Sigmoid colon (tissue), 4 donors: Measurements from ENCODE around the gene RNF215.

Experiments used
- POLR2A ChIP-seq, 2 donors: fragments of 450-650 bp; IDR thresholded peaks; one replicate each; pipeline ENCODE4 v1.6.1; 2016; ENCODE audit warnings: antibody characterized with exemption in 2 of 2, mild to moderate bottlenecking in 2 of 2, moderate library complexity in 2 of 2
- POLR2AphosphoS5 ChIP-seq, 4 donors: sonication (generic); formaldehyde crosslinking; IDR thresholded peaks; one replicate each; pipeline ENCODE4 v1.6.1; 2017; ENCODE audit warnings: antibody characterized with exemption in 4 of 4
- TF ChIP-seq, protein P1 (sequence below), 4 experiments: fragments of 450-650 bp in 3 of 4; fragments of 200-600 bp in 1 of 4; IDR thresholded peaks; one replicate each; pipeline ENCODE4 v1.5.1; 2016 to 2019; ENCODE audit warnings: antibody characterized with exemption in 4 of 4, mild to moderate bottlenecking in 3 of 4, moderate library complexity in 2 of 4

DNA sequence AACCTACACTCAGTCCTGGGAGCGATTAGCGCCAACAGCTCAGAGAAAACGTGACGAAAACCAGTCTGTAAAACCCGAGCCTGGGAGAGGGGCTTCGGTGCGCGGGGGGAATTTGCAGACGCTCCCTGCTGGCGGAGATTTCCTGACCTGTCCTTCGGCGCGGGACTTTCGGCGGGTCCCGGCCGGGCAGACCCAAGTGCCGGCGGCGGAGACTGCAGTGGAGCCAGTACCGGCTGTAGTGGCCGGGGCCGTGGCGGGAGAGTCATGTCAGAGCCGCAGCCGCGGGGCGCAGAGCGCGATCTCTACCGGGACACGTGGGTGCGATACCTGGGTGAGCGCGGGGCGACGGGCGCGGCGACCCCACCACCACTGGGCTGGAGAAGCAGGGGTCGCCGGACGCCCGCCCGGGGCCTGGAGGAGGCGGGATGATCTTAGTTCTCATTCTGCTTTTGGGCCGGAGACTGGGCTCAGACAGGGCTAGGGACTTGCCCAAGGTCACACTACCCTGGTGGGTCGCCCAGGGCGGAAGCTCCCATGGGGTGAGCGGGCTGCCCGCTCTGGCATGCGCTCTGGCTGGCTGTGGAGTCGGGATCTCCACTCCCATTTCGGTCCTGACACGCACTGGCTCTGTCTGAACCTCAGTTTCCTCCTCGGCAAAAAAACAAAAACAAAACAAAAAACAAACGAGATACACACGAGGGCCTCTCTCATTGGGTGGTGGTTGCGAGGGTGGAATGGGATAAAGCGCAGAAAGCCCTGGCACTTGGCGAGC lies 38.6 kb upstream of the RNF215 start, which contains the start of gene MTFP1:
- TF ChIP-seq, protein P1, sequence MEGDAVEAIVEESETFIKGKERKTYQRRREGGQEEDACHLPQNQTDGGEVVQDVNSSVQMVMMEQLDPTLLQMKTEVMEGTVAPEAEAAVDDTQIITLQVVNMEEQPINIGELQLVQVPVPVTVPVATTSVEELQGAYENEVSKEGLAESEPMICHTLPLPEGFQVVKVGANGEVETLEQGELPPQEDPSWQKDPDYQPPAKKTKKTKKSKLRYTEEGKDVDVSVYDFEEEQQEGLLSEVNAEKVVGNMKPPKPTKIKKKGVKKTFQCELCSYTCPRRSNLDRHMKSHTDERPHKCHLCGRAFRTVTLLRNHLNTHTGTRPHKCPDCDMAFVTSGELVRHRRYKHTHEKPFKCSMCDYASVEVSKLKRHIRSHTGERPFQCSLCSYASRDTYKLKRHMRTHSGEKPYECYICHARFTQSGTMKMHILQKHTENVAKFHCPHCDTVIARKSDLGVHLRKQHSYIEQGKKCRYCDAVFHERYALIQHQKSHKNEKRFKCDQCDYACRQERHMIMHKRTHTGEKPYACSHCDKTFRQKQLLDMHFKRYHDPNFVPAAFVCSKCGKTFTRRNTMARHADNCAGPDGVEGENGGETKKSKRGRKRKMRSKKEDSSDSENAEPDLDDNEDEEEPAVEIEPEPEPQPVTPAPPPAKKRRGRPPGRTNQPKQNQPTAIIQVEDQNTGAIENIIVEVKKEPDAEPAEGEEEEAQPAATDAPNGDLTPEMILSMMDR (IDR thresholded peaks at IDR 0.05) = no peak
- TF ChIP-seq POLR2AphosphoS5 (IDR thresholded peaks at IDR 0.05) = peak in 2 of 4 donors; percentile 23 to 37
- TF ChIP-seq POLR2A (IDR thresholded peaks at IDR 0.05) = no peak
